ENCODE data around the gene CDK13. TPM values are rescaled to one million over a fixed set of nuclear protein-coding genes. Genes with fewer than 3 reads are reported as not detected.

The CDK13 gene
- total RNA-seq, 6 experiments from 2014 or later = 21.2 to 35.2 (median 27.1) TPM

DNA sequence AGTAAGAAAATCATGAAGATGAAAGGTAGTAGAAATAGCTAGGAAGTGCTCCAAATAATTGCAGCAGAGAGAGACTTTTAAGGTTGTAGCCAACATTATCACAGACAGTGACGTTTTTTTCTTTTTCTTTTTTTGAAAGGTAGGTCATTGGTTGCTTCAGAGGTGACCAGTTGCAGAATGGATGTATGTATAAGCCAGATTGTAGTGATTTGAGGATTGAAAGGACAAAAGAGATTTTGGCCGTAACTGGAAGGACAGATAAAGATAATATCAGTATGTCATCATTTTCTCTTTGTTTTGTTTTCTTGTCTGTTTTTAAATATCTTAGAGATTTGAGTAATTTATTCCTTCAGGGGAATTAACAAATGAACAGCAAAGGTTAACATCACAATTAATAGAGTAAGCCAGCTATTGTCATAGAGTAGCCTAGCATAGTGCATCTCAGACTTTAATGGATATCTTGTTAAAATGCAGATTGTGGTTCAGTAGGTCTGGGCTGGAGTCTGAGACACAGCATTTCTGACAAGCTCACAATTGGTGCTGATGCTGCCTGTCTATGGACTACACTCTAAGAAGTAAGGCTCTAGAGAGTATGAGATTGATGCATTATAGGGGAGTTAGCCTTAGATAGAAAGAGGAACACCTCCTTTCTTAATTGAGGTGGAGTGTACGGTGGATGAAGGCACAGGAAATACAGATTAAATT is 28.3 kb downstream of the CDK13 start:
- no peaks in the 10 kb centered on the region for H3K36me3 ChIP-seq
- H3K4me3 ChIP-seq = no peak overlapping the region
- intact Hi-C loops (cut with DNase I) = no loop called here
- peaks cover 0 to 14% (median 3%) of the 10 kb centered on the region in 4 donors for H3K4me1 ChIP-seq
- 25% methylated on average over 3 of the region's 3 CpGs for WGBS (ENCODE audit: insufficient coverage, low coverage, low lambda C conversion rate, missing lambda C conversion rate)
- no peak overlapping the region for H3K27ac ChIP-seq
- H3K9me3 ChIP-seq = no peaks in the 10 kb centered on the region
- no peak for ATAC-seq
- DNase-seq = no peak
- H3K27me3 ChIP-seq = no peaks in the 10 kb centered on the region
- TF ChIP-seq, protein P1, sequence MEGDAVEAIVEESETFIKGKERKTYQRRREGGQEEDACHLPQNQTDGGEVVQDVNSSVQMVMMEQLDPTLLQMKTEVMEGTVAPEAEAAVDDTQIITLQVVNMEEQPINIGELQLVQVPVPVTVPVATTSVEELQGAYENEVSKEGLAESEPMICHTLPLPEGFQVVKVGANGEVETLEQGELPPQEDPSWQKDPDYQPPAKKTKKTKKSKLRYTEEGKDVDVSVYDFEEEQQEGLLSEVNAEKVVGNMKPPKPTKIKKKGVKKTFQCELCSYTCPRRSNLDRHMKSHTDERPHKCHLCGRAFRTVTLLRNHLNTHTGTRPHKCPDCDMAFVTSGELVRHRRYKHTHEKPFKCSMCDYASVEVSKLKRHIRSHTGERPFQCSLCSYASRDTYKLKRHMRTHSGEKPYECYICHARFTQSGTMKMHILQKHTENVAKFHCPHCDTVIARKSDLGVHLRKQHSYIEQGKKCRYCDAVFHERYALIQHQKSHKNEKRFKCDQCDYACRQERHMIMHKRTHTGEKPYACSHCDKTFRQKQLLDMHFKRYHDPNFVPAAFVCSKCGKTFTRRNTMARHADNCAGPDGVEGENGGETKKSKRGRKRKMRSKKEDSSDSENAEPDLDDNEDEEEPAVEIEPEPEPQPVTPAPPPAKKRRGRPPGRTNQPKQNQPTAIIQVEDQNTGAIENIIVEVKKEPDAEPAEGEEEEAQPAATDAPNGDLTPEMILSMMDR (IDR thresholded peaks at IDR 0.05) = no peak
- TF ChIP-seq POLR2A (IDR thresholded peaks at IDR 0.05) = no peak

DNA sequence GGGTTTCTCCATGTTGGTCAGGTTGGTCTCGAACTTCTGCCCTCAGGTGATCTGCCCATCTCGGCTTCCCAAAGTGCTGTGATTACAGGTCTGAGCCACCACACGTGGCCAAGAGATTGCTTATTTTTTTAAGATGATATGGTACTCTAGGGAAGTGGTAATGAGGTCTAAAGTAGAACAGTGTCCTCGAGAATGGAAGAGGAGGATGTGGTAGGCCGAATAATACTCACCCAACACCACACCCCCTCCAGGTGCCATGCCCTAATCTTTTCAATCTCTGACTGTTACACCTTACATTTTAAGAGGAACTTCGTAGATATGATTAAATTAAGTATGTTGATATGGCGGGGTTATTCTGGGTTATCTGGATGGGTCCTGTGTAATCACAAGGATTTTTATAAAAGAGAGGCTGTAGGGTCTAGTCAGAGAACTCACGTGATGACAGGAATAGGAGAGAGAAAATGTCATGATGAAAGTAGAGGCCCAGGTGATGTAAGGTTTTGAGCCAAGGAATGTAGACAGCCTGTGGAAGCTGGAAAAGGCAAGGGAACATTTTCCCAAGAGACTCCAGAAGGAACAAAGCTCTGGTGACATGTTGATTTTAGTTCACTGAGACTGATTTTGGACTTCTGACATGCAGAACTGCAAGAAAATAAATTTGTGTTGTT is 29.5 kb downstream of the CDK13 start:
- TF ChIP-seq, protein P1 (IDR thresholded peaks at IDR 0.05) = no peak
- no peak for TF ChIP-seq POLR2A (IDR thresholded peaks at IDR 0.05)
- Histone ChIP-seq H3K27me3 (no peaks in the 10 kb centered on the region), H3K9me3 (no peaks in the 10 kb centered on the region), H3K27ac (no peak overlapping the region), H3K4me1 (peaks cover 0 to 14% (median 0%) of the 10 kb centered on the region in 4 donors), H3K4me3 (no peak overlapping the region), H3K36me3 (no peaks in the 10 kb centered on the region)
- peak in 1 of 4 donors; percentile 31 for ATAC-seq
- intact Hi-C loops (cut with DNase I) = no loop called here
- no peak for DNase-seq
- WGBS (ENCODE audit: insufficient coverage, low coverage, low lambda C conversion rate, missing lambda C conversion rate) = 77% methylated on average over 8 of the region's 8 CpGs

DNA sequence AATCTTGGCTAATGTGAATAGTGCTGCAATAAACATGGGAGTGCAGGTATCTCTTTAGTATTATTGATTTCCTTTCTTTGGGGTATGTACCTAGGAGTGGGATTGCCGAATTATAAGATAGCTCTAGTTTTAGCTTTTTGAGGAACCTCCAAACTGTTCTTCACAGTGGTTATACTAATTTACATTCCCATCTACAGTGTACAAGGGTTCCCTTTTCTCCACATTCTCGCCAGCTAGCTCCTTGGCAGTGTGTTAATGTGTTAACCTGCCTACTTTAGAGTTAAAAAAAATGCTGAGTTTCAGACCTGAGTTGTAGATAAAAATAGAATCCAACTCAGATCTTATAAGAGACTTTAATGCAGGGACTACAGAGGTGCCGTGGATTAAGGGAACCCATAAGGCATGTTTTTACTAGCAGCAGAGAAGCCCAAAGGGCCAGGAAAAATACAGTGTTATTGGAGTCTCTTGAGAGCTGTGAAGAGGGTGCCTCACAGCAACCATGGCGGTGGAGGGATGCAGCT is 35.4 kb downstream of the CDK13 start:
- WGBS (ENCODE audit: insufficient coverage, low coverage, low lambda C conversion rate, missing lambda C conversion rate) = 66% methylated on average over 4 of the region's 4 CpGs
- Histone ChIP-seq H3K4me3 (no peak overlapping the region), H3K4me1 (peaks cover 0 to 3% (median 0%) of the 10 kb centered on the region in 4 donors), H3K36me3 (no peaks in the 10 kb centered on the region), H3K27ac (no peak overlapping the region), H3K9me3 (no peaks in the 10 kb centered on the region), H3K27me3 (no peaks in the 10 kb centered on the region)
- ATAC-seq = no peak
- intact Hi-C loops (cut with DNase I) = no loop called here
- TF ChIP-seq POLR2A (IDR thresholded peaks at IDR 0.05) = no peak
- TF ChIP-seq, protein P1 (IDR thresholded peaks at IDR 0.05) = no peak
- DNase-seq = no peak

DNA sequence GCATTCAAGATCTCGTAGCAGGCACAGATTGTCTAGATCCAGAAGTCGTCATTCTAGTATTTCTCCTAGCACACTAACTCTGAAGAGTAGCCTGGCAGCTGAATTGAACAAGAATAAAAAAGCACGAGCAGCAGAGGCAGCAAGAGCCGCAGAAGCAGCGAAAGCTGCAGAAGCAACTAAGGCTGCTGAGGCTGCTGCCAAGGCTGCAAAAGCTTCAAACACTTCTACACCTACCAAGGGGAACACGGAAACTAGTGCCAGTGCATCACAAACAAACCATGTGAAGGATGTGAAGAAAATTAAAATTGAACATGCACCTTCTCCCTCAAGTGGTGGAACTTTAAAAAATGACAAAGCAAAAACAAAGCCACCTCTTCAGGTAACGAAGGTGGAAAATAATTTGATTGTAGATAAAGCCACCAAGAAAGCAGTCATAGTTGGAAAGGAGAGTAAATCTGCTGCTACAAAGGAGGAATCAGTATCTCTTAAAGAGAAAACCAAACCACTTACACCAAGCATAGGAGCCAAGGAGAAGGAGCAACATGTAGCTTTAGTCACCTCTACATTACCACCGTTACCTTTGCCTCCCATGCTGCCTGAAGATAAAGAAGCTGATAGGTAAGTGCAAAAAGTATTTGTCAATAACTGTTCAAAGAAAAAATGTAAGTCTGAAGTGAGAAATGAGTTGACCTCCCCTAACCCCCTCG is 37.7 kb downstream of the CDK13 start:
- 76% methylated on average over 8 of the region's 9 CpGs for WGBS (ENCODE audit: insufficient coverage, low coverage, low lambda C conversion rate, missing lambda C conversion rate)
- Histone ChIP-seq H3K9me3 (no peaks in the 10 kb centered on the region), H3K27me3 (no peaks in the 10 kb centered on the region), H3K27ac (no peak overlapping the region), H3K4me1 (peaks cover 0 to 3% (median 0%) of the 10 kb centered on the region in 4 donors), H3K36me3 (no peaks in the 10 kb centered on the region), H3K4me3 (no peak overlapping the region)
- ATAC-seq = no peak
- DNase-seq = no peak
- intact Hi-C loops (cut with DNase I) = no loop called here
- TF ChIP-seq POLR2A (IDR thresholded peaks at IDR 0.05) = no peak
- TF ChIP-seq, protein P1 (IDR thresholded peaks at IDR 0.05) = no peak

Data from right lobe of liver (tissue), 6 donors.